GM21528 (cell line): ENCODE data around the gene MACROD2.
"Not testable (repeated sequence)": the region's sequence is repeated elsewhere in the genome, so short reads cannot be mapped to it uniquely, and the experiment has no call there.

Experiments
- ATAC-seq: cut with Tn5 transposase; IDR thresholded peaks from one replicate; pipeline ENCODE4 v1.9.1; 2021; ENCODE audit warnings: mild to moderate bottlenecking, moderate library complexity; ENCODE audit not compliant: unreplicated experiment, low FRiP score

MACROD2 gene

DNA sequence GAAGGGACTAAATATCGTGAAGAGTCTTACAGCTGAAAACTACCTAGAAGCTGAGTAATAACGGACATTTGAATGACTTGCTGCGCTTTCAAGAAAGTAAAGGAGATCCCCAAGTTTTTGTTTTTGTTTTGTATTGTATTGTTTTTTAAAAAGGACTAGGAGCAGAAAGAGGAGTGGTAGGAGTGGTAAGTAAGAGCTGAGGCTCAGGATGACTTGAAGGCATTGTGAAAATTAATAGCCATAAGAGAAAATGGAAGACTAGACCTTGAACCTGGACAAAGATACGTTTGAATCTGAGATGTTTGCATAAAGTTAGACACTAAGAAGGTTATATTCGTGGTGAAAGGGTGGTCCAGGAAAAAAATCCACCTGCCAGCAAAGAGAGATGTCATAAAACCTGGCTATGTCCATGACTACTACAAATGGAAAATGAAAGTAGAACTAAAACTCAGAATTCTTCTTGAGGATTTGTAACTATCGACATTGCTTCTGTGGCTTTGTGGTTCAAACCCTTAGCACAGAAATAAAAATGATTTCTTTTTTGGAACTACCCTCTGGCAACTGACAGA lies 1166.8 kb downstream of the MACROD2 start:
- ATAC-seq, result peak; percentile 62

GRCh38 chr20:15163632-15164031 lies 1168.3 kb downstream of the MACROD2 start:
- ATAC-seq, result no peak

GRCh38 chr20:15164726-15165125 lies 1169.4 kb downstream of the MACROD2 start:
- ATAC-seq, result no peak

- ATAC-seq, result no peak
Measured at GRCh38 chr20:15166744-15167143, 1171.4 kb downstream of the MACROD2 start.

DNA sequence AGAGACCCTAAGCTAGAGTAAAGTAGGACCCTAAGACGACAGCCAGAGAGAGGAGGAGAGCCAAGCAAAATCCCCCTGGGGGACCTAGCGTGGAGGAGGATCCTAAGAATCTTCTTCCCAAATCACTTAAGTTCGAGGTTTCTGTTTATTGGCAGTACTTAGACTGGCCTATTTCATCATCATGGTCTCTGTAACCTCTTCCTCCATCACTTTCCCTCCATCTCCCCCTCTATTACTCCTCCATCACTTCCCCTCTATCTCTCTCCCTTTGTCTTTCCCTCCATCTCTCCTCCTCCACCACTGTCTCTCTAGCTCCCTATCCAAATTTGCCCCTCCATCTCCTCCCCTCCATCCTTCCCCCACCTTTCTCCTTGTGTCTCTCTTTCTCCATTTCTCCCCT lies 1175.7 kb downstream of the MACROD2 start:
- ATAC-seq, result no peak

- ATAC-seq, result no peak
Measured at GRCh38 chr20:15176929-15177328, 1181.6 kb downstream of the MACROD2 start.

DNA sequence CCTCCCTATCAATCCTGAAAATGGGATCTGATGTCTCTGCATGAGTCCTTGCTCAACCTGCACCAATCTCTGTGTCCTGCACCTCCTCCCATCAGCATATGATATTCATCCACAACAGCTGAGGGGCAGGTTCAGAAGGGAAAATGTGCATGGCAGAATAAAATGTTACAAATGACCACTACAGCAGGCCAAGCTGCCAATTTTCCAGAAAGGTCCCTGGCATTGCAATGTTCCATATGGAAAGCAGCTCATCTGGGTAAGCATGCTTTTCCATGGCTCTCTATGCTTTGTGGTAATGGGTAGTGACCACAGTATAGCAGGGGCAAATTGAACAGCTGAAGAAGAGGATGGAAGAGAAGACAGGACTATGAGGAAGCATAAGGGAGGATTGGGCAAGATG lies 1183.3 kb downstream of the MACROD2 start:
- no peak for ATAC-seq

DNA sequence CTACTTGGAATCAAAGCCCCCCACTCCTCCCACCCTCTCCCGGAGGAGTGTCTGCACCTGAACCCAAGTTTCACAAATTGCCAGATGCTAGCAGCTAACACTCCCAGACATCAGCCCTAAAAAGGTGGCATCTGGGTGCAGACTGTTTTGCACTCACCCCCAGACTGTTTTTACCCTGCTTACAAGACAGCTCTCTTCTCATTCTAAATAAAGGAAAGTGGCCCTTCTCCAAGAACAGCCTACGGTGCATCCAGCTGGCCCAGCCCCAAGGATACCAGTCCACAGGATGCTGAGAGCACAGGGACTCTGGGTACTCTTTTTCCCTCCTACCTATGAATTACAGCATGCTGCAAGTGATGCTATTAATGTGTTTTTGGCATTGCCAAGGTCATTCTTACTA lies 1184.1 kb downstream of the MACROD2 start:
- ATAC-seq, result no peak

DNA sequence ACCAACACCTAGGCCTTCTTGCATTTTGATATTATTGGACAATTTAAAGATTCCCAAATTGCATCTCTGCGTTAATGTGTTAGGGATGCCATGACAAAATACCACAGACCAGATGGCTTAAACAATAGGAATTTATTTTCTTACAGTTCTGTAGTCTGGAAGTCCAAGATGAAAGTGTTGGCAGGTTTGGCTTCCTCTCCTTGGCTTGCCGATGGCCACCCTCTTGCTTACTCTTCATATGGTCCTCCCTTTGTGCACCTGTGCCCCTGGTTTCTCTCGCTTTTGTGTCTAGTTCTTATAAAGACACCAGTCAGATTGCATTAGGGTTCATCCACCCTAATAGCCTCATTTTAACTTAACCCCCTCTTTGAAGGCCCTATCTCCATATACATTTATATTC lies 1184.5 kb downstream of the MACROD2 start:
- ATAC-seq, result no peak

- ATAC-seq, result no peak
Measured at GRCh38 chr20:15185322-15185721, 1190.0 kb downstream of the MACROD2 start.

- ATAC-seq, result no peak
Measured at GRCh38 chr20:15185913-15186312, 1190.6 kb downstream of the MACROD2 start.

- ATAC-seq, result no peak
Measured at GRCh38 chr20:15187612-15188011, 1192.3 kb downstream of the MACROD2 start.

DNA sequence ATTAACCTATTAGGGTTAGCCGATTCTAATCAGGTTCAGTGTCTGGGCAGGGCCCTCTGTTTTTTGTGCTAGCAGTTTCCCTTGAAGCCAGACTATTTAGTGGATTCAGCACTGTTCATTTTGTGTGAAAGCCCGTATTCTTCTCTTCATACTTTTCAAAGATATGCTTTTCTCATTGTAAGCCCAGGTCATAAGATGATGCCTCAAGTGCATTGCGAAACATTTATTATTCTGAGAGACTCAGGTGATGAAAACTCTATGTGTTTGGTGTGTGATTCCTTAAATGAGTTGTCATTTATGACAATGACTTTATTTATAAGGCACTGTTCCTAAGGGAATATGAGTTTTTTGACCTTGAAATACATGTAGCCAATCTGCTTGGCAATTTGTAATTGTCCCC lies 1193.1 kb downstream of the MACROD2 start:
- ATAC-seq, result no peak

DNA sequence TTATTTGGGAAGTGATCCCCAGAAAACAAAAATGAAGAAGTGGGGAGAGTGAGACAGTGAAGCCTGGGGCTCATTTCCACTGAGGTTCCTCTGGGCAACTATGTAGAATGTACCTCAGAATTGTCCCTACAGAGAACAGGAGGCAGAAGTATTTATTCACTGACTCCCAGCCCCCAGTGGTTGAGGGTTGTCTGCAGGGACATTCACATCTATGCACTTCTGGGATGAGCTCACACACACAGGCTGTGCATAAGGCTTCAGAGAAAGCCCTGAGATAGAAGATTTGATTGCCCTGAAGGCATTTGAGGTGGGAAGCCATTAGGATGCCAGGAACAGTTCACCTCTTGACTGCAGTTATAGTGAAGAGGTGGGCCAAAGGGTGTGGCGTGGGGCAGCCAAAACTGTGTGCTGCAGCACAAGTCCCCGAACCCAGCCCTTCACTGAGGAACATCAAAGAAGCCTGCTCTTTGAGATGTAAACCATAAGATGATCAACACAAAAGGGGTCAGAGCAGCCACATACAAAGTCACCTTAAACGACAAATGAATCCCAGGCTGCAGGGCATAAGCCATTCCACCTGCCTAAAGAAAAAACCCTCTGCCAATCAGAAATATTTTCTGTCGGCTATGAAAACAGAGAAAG lies 1195.9 kb downstream of the MACROD2 start:
- ATAC-seq, result no peak

DNA sequence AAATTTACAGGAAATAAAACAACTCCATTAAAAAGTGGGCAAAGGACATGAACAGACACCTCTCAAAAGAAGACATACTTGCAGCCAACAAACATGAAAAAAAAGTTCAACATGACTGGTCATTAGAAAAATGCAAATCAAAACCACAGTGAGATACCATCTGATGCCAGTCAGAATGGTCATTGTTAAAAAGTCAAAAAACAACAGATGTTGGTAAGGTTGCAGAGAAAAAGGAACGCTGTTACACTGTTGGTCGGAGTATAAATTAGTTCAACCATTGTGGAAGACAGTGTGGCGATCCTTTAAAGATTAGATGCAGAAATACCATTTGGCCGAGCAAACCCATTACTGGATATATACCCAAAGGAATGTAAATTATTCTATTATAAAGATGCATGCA lies 1200.1 kb downstream of the MACROD2 start:
- ATAC-seq, result no peak

- ATAC-seq, result no peak
Measured at GRCh38 chr20:15196547-15197255, 1201.4 kb downstream of the MACROD2 start.

DNA sequence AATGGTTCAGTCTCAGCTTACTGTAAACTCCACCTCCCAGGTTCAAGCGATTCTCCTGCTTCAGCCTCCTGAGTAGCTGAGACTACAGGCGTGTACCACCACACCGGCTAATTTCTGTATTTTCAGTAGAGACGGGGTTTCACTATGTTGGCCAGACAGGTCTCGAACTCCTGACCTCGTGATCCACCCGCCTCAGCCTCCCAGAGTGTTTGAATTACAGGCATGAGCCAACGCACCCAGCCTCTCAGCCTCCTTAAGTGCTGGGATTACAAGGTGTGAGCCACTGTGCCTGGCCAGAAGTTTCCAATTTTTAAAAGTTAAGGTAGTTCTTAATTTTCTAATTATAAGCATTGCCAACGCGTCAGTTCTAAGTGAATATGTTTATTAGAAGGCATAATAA lies 1202.7 kb downstream of the MACROD2 start:
- not testable (repeated sequence) for ATAC-seq

DNA sequence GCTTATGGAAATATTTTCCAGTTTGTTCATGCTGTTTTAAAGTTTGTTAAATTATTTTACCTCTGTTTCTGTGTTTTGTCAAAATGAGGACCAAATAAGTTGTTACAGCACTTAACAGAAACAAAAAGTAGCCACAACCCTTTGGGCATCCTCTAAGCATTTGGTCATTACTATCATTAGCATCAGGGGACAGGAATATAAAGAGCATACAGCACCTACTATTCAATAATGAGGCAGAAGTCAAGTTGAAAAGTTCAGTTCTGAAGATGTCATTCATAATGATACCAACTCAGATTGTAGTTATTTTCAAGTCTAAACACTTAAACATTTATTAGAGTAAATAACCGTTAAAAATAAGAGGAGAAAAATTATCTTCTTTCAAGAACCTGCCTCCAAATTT lies 1204.4 kb downstream of the MACROD2 start:
- ATAC-seq, result peak; percentile 45

GRCh38 chr20:15200147-15200565 lies 1204.8 kb downstream of the MACROD2 start:
- peak; percentile 76 for ATAC-seq

- ATAC-seq, result no peak
Measured at GRCh38 chr20:15201602-15202001, 1206.3 kb downstream of the MACROD2 start.

GRCh38 chr20:15204234-15204633 lies 1208.9 kb downstream of the MACROD2 start:
- no peak for ATAC-seq

GRCh38 chr20:15205028-15205427 lies 1209.7 kb downstream of the MACROD2 start:
- ATAC-seq, result no peak
